HepG2 (cell line): ENCODE measurements around the gene VAV2. TPM values are rescaled to one million over a fixed set of nuclear protein-coding genes. Genes with fewer than 3 reads are reported as not detected.

ENCODE experiments used
- FOXK1 ChIP-seq: sonication (generic); formaldehyde crosslinking; IDR thresholded peaks from 2 replicates; pipeline ENCODE4 v1.4.0; 2020; ENCODE audit warnings: low read depth, missing genetic modification reagents, borderline replicate concordance
- IKZF4 ChIP-seq: sonication (generic); formaldehyde crosslinking; IDR thresholded peaks from 2 replicates; pipeline ENCODE4 v1.5.1; 2020; ENCODE audit warnings: borderline replicate concordance, mild to moderate bottlenecking, low read depth, missing genetic modification reagents; ENCODE audit errors: not compliant biosample characterization
- PHF8 ChIP-seq: sonication (generic); formaldehyde crosslinking; IDR thresholded peaks from 2 replicates; pipeline ENCODE4 v1.5.0; 2020; ENCODE audit warnings: missing genetic modification reagents
- PPARG ChIP-seq: conservative IDR thresholded peaks from 2 replicates; pipeline ENCODE4 v1.6.1; 2016; ENCODE audit warnings: missing biosample characterization, missing genetic modification reagents
- RBFOX2 ChIP-seq: fragments of 200-400 bp; formaldehyde crosslinking; IDR thresholded peaks from 2 replicates; pipeline ENCODE4 v1.6.1; 2017; ENCODE audit warnings: low read depth, mild to moderate bottlenecking, low read length
- U2AF1 ChIP-seq: fragments of 200-400 bp; formaldehyde crosslinking; optimal IDR thresholded peaks from 2 replicates; pipeline ENCODE3; 2017; ENCODE audit warnings: mild to moderate bottlenecking, low read depth, low read length
- ZFP36L1 ChIP-seq: sonication (generic); formaldehyde crosslinking; IDR thresholded peaks from 2 replicates; pipeline ENCODE4 v1.8.0; 2022; ENCODE audit warnings: mild to moderate bottlenecking, missing genetic modification reagents, moderate library complexity
- ZNF234 ChIP-seq: sonication (generic); formaldehyde crosslinking; conservative IDR thresholded peaks from 2 replicates; pipeline ENCODE4 v1.5.1; 2020; ENCODE audit warnings: mild to moderate bottlenecking, missing genetic modification reagents
- ZNF879 ChIP-seq: sonication (generic); formaldehyde crosslinking; IDR thresholded peaks from 2 replicates; pipeline ENCODE4 v1.8.1; 2023; ENCODE audit warnings: missing genetic modification reagents
- polyA plus RNA-seq, 8 experiments: library from polyadenylated mRNA; depleted of rRNA in 3 of 8; stranded (reverse) in 7 of 8; unstranded in 1 of 8; fragments of >200 nt; fragmentation: Illumina TruSeq in 4 of 8; extraction: Trizol in 4 of 8; gene quantifications; 2 replicates each; pipeline versions ENCODE4 v1.2.1 to v1.2.3, GENCODE V29; 2011 to 2016; ENCODE audit warnings: low read depth in 4 of 8, missing spikeins in 1 of 8, mixed read lengths in 1 of 8; ENCODE audit not compliant: insufficient read depth in 1 of 8
- total RNA-seq, 5 experiments: library from RNA; depleted of rRNA; stranded (reverse); fragments of >200 nt; fragmentation: Illumina TruSeq; extraction: Trizol; gene quantifications; 2 replicates each; pipeline ENCODE4 v1.2.3, GENCODE V29; 2016; ENCODE audit warnings: low read depth in 1 of 5
- TF ChIP-seq, protein P1 (sequence below): sonication (generic); formaldehyde crosslinking; IDR thresholded peaks from 2 replicates; pipeline ENCODE4 v1.4.0; 2020; ENCODE audit warnings: mild to moderate bottlenecking, missing genetic modification reagents
- TF ChIP-seq, protein P2 (sequence below): sonication (generic); formaldehyde crosslinking; IDR thresholded peaks from 2 replicates; pipeline ENCODE4 v1.4.0; 2020; ENCODE audit warnings: mild to moderate bottlenecking, low read depth, missing genetic modification reagents
- TF ChIP-seq, protein P3 (sequence below): sonication (generic); formaldehyde crosslinking; IDR thresholded peaks from 2 replicates; pipeline ENCODE4 v1.4.0; 2020; ENCODE audit warnings: missing genetic modification reagents, mild to moderate bottlenecking, borderline replicate concordance
- TF ChIP-seq, protein P4 (sequence below): sonication (generic); formaldehyde crosslinking; IDR thresholded peaks from 2 replicates; pipeline ENCODE4 v1.4.0; 2020; ENCODE audit warnings: missing genetic modification reagents
- TF ChIP-seq, protein P5 (sequence below): IDR thresholded peaks from 2 replicates; pipeline ENCODE4 v1.6.1; 2016; ENCODE audit warnings: low read depth, borderline replicate concordance
- TF ChIP-seq, protein P6 (sequence below): sonication (generic); formaldehyde crosslinking; IDR thresholded peaks from 2 replicates; pipeline ENCODE4 v1.4.0; 2020; ENCODE audit warnings: missing genetic modification reagents

The VAV2 gene
- total and polyA plus RNA-seq, 2 of the 13 experiments (the other 11 are each of a cell fraction or from before 2014, with no cell fraction given) = 22.5 to 22.9 TPM

DNA sequence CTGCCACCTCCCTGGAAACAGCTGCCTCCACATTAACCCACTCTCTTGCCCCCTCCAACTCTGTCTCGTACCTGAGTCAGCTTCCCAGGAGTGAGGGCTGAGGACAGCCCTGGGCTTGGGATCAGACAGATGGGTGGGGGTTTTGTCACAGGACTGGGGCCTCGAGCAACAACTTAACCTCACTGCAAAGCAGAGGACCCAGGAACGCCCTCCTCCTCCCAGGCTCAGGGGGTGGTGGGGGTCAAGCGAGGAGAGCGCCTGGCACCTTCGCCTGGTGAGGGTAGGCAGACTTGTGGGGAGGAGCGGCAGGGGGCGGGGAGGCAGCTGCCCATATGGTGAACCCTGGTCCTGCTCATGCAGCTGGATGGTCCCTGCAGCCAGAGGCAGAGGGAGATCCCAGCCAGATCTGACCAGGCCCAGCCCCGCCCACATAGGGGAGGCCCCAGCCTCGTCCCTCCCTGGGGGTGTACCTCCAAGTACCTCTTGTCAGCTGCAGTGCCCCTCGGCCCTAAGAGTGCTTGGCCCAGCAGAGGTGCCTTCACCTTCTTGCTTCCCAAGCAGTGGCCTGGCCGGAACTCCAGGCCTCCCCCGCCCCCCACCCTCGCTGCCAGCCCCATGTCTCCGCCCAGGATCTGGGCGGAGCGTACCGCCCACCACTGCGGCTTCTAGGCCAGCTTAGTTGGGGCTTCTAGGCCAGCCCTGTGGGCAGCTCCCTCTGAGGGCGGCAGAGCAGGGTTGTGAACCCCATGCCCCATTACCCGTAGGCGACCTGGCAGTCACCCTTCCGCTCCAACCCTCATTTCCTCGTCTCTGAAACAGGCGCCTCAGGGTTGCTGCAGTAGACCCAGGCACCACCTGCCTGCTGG lies 254.1 kb downstream of the VAV2 start, which contains the start of gene SARDH (continued):
- TF ChIP-seq PPARG (CRISPR knock-in tag) = no peak
- TF ChIP-seq, protein P1, sequence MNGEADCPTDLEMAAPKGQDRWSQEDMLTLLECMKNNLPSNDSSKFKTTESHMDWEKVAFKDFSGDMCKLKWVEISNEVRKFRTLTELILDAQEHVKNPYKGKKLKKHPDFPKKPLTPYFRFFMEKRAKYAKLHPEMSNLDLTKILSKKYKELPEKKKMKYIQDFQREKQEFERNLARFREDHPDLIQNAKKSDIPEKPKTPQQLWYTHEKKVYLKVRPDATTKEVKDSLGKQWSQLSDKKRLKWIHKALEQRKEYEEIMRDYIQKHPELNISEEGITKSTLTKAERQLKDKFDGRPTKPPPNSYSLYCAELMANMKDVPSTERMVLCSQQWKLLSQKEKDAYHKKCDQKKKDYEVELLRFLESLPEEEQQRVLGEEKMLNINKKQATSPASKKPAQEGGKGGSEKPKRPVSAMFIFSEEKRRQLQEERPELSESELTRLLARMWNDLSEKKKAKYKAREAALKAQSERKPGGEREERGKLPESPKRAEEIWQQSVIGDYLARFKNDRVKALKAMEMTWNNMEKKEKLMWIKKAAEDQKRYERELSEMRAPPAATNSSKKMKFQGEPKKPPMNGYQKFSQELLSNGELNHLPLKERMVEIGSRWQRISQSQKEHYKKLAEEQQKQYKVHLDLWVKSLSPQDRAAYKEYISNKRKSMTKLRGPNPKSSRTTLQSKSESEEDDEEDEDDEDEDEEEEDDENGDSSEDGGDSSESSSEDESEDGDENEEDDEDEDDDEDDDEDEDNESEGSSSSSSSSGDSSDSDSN = peak; percentile 53
- TF ChIP-seq ZNF234 (CRISPR knock-in tag) = no peak
- TF ChIP-seq, protein P2, sequence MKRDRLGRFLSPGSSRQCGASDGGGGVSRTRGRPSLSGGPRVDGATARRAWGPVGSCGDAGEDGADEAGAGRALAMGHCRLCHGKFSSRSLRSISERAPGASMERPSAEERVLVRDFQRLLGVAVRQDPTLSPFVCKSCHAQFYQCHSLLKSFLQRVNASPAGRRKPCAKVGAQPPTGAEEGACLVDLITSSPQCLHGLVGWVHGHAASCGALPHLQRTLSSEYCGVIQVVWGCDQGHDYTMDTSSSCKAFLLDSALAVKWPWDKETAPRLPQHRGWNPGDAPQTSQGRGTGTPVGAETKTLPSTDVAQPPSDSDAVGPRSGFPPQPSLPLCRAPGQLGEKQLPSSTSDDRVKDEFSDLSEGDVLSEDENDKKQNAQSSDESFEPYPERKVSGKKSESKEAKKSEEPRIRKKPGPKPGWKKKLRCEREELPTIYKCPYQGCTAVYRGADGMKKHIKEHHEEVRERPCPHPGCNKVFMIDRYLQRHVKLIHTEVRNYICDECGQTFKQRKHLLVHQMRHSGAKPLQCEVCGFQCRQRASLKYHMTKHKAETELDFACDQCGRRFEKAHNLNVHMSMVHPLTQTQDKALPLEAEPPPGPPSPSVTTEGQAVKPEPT (CRISPR knock-in tag) = no peak
- TF ChIP-seq, protein P3, sequence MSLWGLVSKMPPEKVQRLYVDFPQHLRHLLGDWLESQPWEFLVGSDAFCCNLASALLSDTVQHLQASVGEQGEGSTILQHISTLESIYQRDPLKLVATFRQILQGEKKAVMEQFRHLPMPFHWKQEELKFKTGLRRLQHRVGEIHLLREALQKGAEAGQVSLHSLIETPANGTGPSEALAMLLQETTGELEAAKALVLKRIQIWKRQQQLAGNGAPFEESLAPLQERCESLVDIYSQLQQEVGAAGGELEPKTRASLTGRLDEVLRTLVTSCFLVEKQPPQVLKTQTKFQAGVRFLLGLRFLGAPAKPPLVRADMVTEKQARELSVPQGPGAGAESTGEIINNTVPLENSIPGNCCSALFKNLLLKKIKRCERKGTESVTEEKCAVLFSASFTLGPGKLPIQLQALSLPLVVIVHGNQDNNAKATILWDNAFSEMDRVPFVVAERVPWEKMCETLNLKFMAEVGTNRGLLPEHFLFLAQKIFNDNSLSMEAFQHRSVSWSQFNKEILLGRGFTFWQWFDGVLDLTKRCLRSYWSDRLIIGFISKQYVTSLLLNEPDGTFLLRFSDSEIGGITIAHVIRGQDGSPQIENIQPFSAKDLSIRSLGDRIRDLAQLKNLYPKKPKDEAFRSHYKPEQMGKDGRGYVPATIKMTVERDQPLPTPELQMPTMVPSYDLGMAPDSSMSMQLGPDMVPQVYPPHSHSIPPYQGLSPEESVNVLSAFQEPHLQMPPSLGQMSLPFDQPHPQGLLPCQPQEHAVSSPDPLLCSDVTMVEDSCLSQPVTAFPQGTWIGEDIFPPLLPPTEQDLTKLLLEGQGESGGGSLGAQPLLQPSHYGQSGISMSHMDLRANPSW (CRISPR knock-in tag) = no peak
- TF ChIP-seq, protein P4, sequence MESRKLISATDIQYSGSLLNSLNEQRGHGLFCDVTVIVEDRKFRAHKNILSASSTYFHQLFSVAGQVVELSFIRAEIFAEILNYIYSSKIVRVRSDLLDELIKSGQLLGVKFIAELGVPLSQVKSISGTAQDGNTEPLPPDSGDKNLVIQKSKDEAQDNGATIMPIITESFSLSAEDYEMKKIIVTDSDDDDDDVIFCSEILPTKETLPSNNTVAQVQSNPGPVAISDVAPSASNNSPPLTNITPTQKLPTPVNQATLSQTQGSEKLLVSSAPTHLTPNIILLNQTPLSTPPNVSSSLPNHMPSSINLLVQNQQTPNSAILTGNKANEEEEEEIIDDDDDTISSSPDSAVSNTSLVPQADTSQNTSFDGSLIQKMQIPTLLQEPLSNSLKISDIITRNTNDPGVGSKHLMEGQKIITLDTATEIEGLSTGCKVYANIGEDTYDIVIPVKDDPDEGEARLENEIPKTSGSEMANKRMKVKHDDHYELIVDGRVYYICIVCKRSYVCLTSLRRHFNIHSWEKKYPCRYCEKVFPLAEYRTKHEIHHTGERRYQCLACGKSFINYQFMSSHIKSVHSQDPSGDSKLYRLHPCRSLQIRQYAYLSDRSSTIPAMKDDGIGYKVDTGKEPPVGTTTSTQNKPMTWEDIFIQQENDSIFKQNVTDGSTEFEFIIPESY (CRISPR knock-in tag) = peak; percentile 37; the same call in 1 of the 2 replicates
- peak; percentile 78 for TF ChIP-seq RBFOX2
- TF ChIP-seq PHF8 = peak; percentile 67
- TF ChIP-seq, protein P5, sequence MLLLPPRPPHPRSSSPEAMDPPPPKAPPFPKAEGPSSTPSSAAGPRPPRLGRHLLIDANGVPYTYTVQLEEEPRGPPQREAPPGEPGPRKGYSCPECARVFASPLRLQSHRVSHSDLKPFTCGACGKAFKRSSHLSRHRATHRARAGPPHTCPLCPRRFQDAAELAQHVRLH (CRISPR knock-in tag) = peak; percentile 68; the same call in 1 of the 2 replicates
- TF ChIP-seq ZNF879 (CRISPR knock-in tag) = no peak
- no peak for TF ChIP-seq ZFP36L1
- TF ChIP-seq, protein P6, sequence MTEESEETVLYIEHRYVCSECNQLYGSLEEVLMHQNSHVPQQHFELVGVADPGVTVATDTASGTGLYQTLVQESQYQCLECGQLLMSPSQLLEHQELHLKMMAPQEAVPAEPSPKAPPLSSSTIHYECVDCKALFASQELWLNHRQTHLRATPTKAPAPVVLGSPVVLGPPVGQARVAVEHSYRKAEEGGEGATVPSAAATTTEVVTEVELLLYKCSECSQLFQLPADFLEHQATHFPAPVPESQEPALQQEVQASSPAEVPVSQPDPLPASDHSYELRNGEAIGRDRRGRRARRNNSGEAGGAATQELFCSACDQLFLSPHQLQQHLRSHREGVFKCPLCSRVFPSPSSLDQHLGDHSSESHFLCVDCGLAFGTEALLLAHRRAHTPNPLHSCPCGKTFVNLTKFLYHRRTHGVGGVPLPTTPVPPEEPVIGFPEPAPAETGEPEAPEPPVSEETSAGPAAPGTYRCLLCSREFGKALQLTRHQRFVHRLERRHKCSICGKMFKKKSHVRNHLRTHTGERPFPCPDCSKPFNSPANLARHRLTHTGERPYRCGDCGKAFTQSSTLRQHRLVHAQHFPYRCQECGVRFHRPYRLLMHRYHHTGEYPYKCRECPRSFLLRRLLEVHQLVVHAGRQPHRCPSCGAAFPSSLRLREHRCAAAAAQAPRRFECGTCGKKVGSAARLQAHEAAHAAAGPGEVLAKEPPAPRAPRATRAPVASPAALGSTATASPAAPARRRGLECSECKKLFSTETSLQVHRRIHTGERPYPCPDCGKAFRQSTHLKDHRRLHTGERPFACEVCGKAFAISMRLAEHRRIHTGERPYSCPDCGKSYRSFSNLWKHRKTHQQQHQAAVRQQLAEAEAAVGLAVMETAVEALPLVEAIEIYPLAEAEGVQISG (CRISPR knock-in tag) = peak; percentile 31
- TF ChIP-seq U2AF1 = no peak
- peak; percentile 53 for TF ChIP-seq IKZF4 (CRISPR knock-in tag)
- TF ChIP-seq FOXK1 (CRISPR knock-in tag) = 0 out of 2 replicates have a peak, but pooled peaks have one; percentile 9
